H1 (cell line): ENCODE results near the gene IGSF9. TPM values are rescaled to one million over a fixed set of nuclear protein-coding genes. Genes with fewer than 3 reads are reported as not detected.
A peak's percentile ranks its signal among the peaks of the same experiment; 100 is the strongest.

Experiments used
- CTCF ChIA-PET: fragments of 300-600 bp; sonication (Branson Sonifier 250); formaldehyde crosslinking; loops from one replicate; lab custom pipeline; 2021; ENCODE audit not compliant: partially characterized antibody; lab: Charles Lee
- POLR2A ChIA-PET: fragments of 300-600 bp; sonication (Branson Sonifier 250); formaldehyde crosslinking; loops from one replicate; lab custom pipeline; 2021; ENCODE audit warnings: inconsistent platforms; ENCODE audit not compliant: partially characterized antibody; lab: Charles Lee
- DNase-seq, 2 experiments: peaks; one replicate each; pipeline versions ENCODE4 v3.0.0 to v3.0.0-alpha.2; 2010 to 2022; ENCODE audit warnings: low spot score in 2 of 2, low read depth in 1 of 2, mixed read lengths in 1 of 2
- FAIRE-seq: peaks from 2 replicates; lab custom pipeline; 2011; peaks lifted over from hg19 to GRCh38; lab: Jason Lieb, UNC
- H2AFZ ChIP-seq: 2 replicates; pipeline ENCODE4 v1.8.1; 2012; ENCODE audit warnings: low read length, inconsistent platforms
- H2AK5ac ChIP-seq: 2 replicates; pipeline ENCODE4 v1.6.1; 2013; ENCODE audit warnings: low read depth, low read length
- H2BK120ac ChIP-seq: replicated peaks from 2 replicates; pipeline ENCODE3; 2013; ENCODE audit warnings: low read depth, low read length, inconsistent platforms
- H2BK12ac ChIP-seq: 2 replicates; pipeline ENCODE4 v1.6.1; 2013; ENCODE audit warnings: low read depth, low read length
- H2BK15ac ChIP-seq: 2 replicates; pipeline ENCODE4 v1.6.1; 2013; ENCODE audit warnings: low read length
- H2BK20ac ChIP-seq: 2 replicates; pipeline ENCODE4 v1.6.1; 2013; ENCODE audit warnings: low read length
- H2BK5ac ChIP-seq: 2 replicates; pipeline ENCODE4 v1.6.1; 2013; ENCODE audit warnings: low read depth, low read length
- H3K14ac ChIP-seq: 2 replicates; pipeline ENCODE4 v1.6.1; 2013; ENCODE audit warnings: inconsistent platforms; ENCODE audit not compliant: insufficient read length
- H3K18ac ChIP-seq: 2 replicates; pipeline ENCODE4 v1.6.1; 2013; ENCODE audit warnings: low read length; ENCODE audit errors: extremely low read depth
- H3K23ac ChIP-seq: 2 replicates; pipeline ENCODE4 v1.6.1; 2013; ENCODE audit warnings: inconsistent platforms; ENCODE audit not compliant: insufficient read length
- H3K23me2 ChIP-seq: 2 replicates; pipeline ENCODE4 v1.6.1; 2013; ENCODE audit warnings: low read depth, low read length
- H3K27ac ChIP-seq: 2 replicates; pipeline ENCODE4 v1.6.1; 2011; ENCODE audit warnings: low read depth, low read length, inconsistent platforms
- H3K27me3 ChIP-seq, 4 experiments: replicated peaks in 1 of 4; 1 replicate in 1 of 4; 2 replicates in 3 of 4; pipeline versions ENCODE4 v1.6.1 to v1.8.1; 2011 to 2013; ENCODE audit warnings: low read length in 3 of 4, mild to moderate bottlenecking in 3 of 4, inconsistent platforms in 2 of 4, mixed read lengths in 2 of 4, moderate library complexity in 1 of 4; ENCODE audit not compliant: control insufficient read depth in 3 of 4, insufficient read depth in 3 of 4; ENCODE audit errors: extremely low read depth in 1 of 4
- H3K36me3 ChIP-seq, 4 experiments: 2 replicates each; pipeline versions ENCODE4 v1.6.1 to v1.8.1; 2011 to 2013; ENCODE audit warnings: mild to moderate bottlenecking in 4 of 4, low read length in 3 of 4, moderate library complexity in 2 of 4, control low read depth in 1 of 4, inconsistent platforms in 1 of 4; ENCODE audit not compliant: insufficient read depth in 4 of 4, control insufficient read depth in 2 of 4
- H3K4ac ChIP-seq: replicated peaks from 2 replicates; pipeline ENCODE3; 2013; ENCODE audit warnings: low read length, low read depth, mixed read lengths, inconsistent platforms; ENCODE audit not compliant: insufficient read length
- H3K4me1 ChIP-seq, 4 experiments: replicated peaks in 1 of 4; 1 replicate in 1 of 4; 2 replicates in 3 of 4; pipeline versions ENCODE4 v1.6.1 to v1.8.1; 2011 to 2013; ENCODE audit warnings: low read length in 3 of 4, inconsistent platforms in 2 of 4, mixed read lengths in 1 of 4; ENCODE audit not compliant: insufficient read depth in 4 of 4, control insufficient read depth in 3 of 4
- H3K4me2 ChIP-seq, 2 experiments: 2 replicates each; pipeline versions ENCODE4 v1.6.1 to v1.8.1; 2011 to 2013; ENCODE audit warnings: low read depth in 2 of 2, low read length in 2 of 2, control low read depth in 1 of 2, inconsistent platforms in 1 of 2, mild to moderate bottlenecking in 1 of 2; ENCODE audit not compliant: insufficient read depth in 1 of 2
- H3K4me3 ChIP-seq, 4 experiments: fragments of 200-600, 300-600 bp in 1 of 4; sonication (generic), shearing (Covaris generic), sonication (Bioruptor Twin) in 1 of 4; 2 replicates each; pipeline versions ENCODE4 v1.5.1 to v1.8.1; 2011 to 2016; ENCODE audit warnings: low read length in 4 of 4, low read depth in 3 of 4, control low read depth in 2 of 4, inconsistent platforms in 2 of 4, mild to moderate bottlenecking in 2 of 4, mixed read lengths in 1 of 4, moderate library complexity in 1 of 4; ENCODE audit not compliant: insufficient read depth in 2 of 4; ENCODE audit errors: extremely low read depth in 1 of 4
- H3K56ac ChIP-seq: replicated peaks from 2 replicates; pipeline ENCODE3; 2013; ENCODE audit warnings: low read depth, mild to moderate bottlenecking, mixed read lengths, low read length, inconsistent platforms; ENCODE audit not compliant: insufficient read length
- H3K79me1 ChIP-seq: 2 replicates; pipeline ENCODE4 v1.6.1; 2013; ENCODE audit warnings: low read depth, low read length, control low read depth
- H3K79me2 ChIP-seq, 2 experiments: 2 replicates each; pipeline versions ENCODE4 v1.6.1 to v1.8.1; 2012 to 2013; ENCODE audit warnings: low read length in 2 of 2, mild to moderate bottlenecking in 2 of 2, inconsistent platforms in 1 of 2; ENCODE audit not compliant: insufficient read depth in 2 of 2, control insufficient read depth in 1 of 2
- H3K9ac ChIP-seq, 4 experiments: replicated peaks in 1 of 4; 1 replicate in 1 of 4; 2 replicates in 3 of 4; pipeline versions ENCODE4 v1.6.1 to v1.8.1; 2011 to 2013; ENCODE audit warnings: low read depth in 3 of 4, low read length in 3 of 4, control low read depth in 2 of 4, mild to moderate bottlenecking in 2 of 4, moderate library complexity in 2 of 4, inconsistent platforms in 1 of 4; ENCODE audit errors: extremely low read depth in 1 of 4
- H3K9me3 ChIP-seq, 2 experiments: 2 replicates each; pipeline versions ENCODE4 v1.6.1 to v1.8.1; 2012 to 2013; ENCODE audit warnings: mild to moderate bottlenecking in 2 of 2, moderate library complexity in 2 of 2, control low read depth in 1 of 2, inconsistent platforms in 1 of 2, low read depth in 1 of 2, low read length in 1 of 2, mixed read lengths in 1 of 2; ENCODE audit not compliant: insufficient read depth in 2 of 2
- H4K20me1 ChIP-seq, 2 experiments: replicated peaks in 1 of 2; 2 replicates each; pipeline versions ENCODE3 to v1.8.1; 2011 to 2013; ENCODE audit warnings: inconsistent platforms in 2 of 2, low read length in 2 of 2, mild to moderate bottlenecking in 1 of 2; ENCODE audit not compliant: insufficient read depth in 2 of 2, control insufficient read depth in 1 of 2
- H4K5ac ChIP-seq: 2 replicates; pipeline ENCODE4 v1.6.1; 2013; ENCODE audit warnings: low read length, low read depth, mixed read lengths, inconsistent platforms; ENCODE audit not compliant: insufficient read length
- H4K8ac ChIP-seq: 2 replicates; pipeline ENCODE4 v1.8.0; 2013; ENCODE audit warnings: mild to moderate bottlenecking, moderate library complexity, low read length, inconsistent platforms; ENCODE audit not compliant: insufficient read depth; ENCODE audit errors: extremely low read depth
- H4K91ac ChIP-seq: replicated peaks from 2 replicates; pipeline ENCODE3; 2013; ENCODE audit warnings: low read length, mixed read lengths, inconsistent platforms; ENCODE audit not compliant: insufficient read length
- KDM4A ChIP-seq: IDR thresholded peaks from one replicate; pipeline ENCODE4 v1.7.1; 2012; ENCODE audit warnings: low read depth, mild to moderate bottlenecking, moderate library complexity, low read length, inconsistent platforms; ENCODE audit not compliant: severe bottlenecking
- ZNF274 ChIP-seq: IDR thresholded peaks from 2 replicates; pipeline ENCODE4 v1.7.0; 2012; ENCODE audit warnings: low read length, borderline replicate concordance; ENCODE audit errors: extremely low read depth
- WGBS, 2 experiments: shearing (Covaris generic) in 1 of 2; methylation state at CpG; one replicate each; pipeline versions ENCODE4 v1.1.6 to v1.1.7; 2013 to 2015; ENCODE audit warnings: low lambda C conversion rate in 2 of 2, mixed read lengths in 2 of 2, inconsistent platforms in 1 of 2, low coverage in 1 of 2, missing lambda C conversion rate in 1 of 2; ENCODE audit not compliant: insufficient replicate concordance in 2 of 2, insufficient coverage in 1 of 2, insufficient read length in 1 of 2; ENCODE audit errors: extremely low coverage in 1 of 2, missing lambda C conversion rate in 1 of 2; 5-methylcytosine and 5-hydroxymethylcytosine counted together
- polyA plus RNA-seq, 7 experiments: library from polyadenylated mRNA; depleted of rRNA in 3 of 7; stranded (reverse) in 5 of 7; unstranded in 2 of 7; fragments of >200 nt in 5 of 7; fragments of 200-250 nt in 2 of 7; gene quantifications; 1 replicate in 5 of 7; 2 replicates in 1 of 7; 4 replicates in 1 of 7; pipeline versions ENCODE4 v1.2.1 to v1.2.3, GENCODE V29; 2011 to 2013; ENCODE audit warnings: missing spikeins in 2 of 7, mixed read lengths in 2 of 7
- total RNA-seq: library from RNA; stranded (reverse); fragmentation: NEBNext Ultra II Directional; extraction: Animal tissue kit (Norgen Biotek cat#: 25700); gene quantifications from 2 replicates; pipeline ENCODE4 v1.2.1, GENCODE V29; 2021

Gene IGSF9
- total and polyA plus RNA-seq, 2 of the 8 experiments (the other 6 are each of a cell fraction or from before 2014, with no cell fraction given), result 10.9 to 28.1 TPM

DNA sequence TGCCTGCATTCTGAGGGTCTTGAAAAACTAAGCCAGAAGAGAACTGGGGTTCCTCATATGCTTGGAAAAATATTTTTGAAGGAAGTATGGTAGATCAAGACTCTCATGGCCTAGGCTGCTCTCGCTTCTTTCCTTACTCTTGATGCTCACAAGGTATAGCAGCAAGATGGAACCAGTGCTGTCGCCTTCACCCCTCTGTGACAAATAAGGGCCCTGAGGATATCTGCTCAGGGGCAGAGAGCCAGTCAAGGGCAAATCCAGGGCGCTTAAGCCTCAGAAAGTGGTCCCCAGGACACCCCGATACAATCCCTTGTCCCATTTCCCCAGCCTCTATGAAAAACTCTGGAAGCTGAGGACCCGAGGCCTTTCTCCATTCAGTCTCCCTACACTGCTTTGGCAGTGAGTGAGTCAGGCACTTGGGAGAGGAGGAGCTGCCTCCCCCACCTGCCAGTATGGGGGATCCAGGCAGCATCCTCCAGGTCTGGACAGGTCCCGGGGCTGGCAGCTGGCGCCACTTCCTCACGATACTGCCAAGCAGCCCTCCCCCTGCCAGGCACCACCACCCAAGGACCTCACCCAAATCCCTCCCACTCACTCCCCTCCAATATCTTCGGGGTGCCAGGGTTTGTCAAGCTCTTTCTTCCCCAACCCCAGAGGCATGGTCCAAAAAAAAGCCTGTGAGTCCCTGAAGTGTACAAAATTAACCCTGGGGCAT is 1.3 kb downstream of the IGSF9 start:
- CTCF ChIA-PET, result interaction anchor here (0.6 to 35.5 kb wide), 5 partner anchors 7 to 61 kb away, joined by 3 to 696 read pairs (median 5); no protein-coding TSS in a partner anchor
- H4K5ac ChIP-seq, result no peak overlapping the region
- H3K4me1 ChIP-seq, result peaks cover 7 to 24% (median 15%) of the 10 kb centered on the region in 4 experiments
- peaks cover 3 to 12% of the 10 kb centered on the region in 2 experiments; a peak in 2 of 4 replicates for H3K79me2 ChIP-seq
- H2BK5ac ChIP-seq, result no peak overlapping the region
- H3K27ac ChIP-seq, result no peak overlapping the region
- H3K79me1 ChIP-seq, result peaks cover 2% of the 10 kb centered on the region; the same call in 1 of the 2 replicates
- no peak overlapping the region for H2BK120ac ChIP-seq
- H3K27me3 ChIP-seq, result no peaks in the 10 kb centered on the region
- peak overlapping the region; percentile 72 to 77 for H3K4me2 ChIP-seq
- WGBS, 2 experiments, result 85% methylated on average over 9 of the region's 9 CpGs; no CpG with 5 or more reads in 1 of the 2 experiments
- peak overlapping the region; percentile 85; the same call in 1 of the 2 replicates for H2AK5ac ChIP-seq
- no peak overlapping the region for H4K91ac ChIP-seq
- H3K56ac ChIP-seq, result no peak overlapping the region
- H2BK15ac ChIP-seq, result no peak overlapping the region
- peak overlapping the region; percentile 73; the same call in 1 of the 2 replicates for H4K8ac ChIP-seq
- TF ChIP-seq ZNF274, result no peak
- peak; percentile 5 for TF ChIP-seq KDM4A
- no peaks in the 10 kb centered on the region for H3K9me3 ChIP-seq
- H3K36me3 ChIP-seq, result peaks cover 0 to 12% (median 0%) of the 10 kb centered on the region in 4 experiments; a peak in 5 of 8 replicates
- H2AFZ ChIP-seq, result no peak overlapping the region
- no peak overlapping the region for H3K14ac ChIP-seq
- POLR2A ChIA-PET, result interaction anchor here (0.6 to 2.8 kb wide), 13 partner anchors 8 to 134 kb away, joined by 3 to 19 read pairs (median 4); partner anchors contain the start of genes CFAP45 and PIGM
- peak overlapping the region; percentile 60 for H3K18ac ChIP-seq
- no peak overlapping the region for H2BK20ac ChIP-seq
- peaks cover 10% of the 10 kb centered on the region; the same call in 1 of the 2 replicates for H3K23me2 ChIP-seq
- peak overlapping the region in 3 of 4 experiments; percentile 49 to 82 (median 67); a peak in 5 of 8 replicates for H3K4me3 ChIP-seq
- H2BK12ac ChIP-seq, result 0 out of 2 replicates have a peak overlapping the region, but pooled peaks have one; percentile 39
- H3K4ac ChIP-seq, result no peak overlapping the region
- no peak overlapping the region for H3K23ac ChIP-seq
- no peak overlapping the region for H3K9ac ChIP-seq
- DNase-seq (no peak), FAIRE-seq (no peak)
- no peaks in the 10 kb centered on the region for H4K20me1 ChIP-seq
